K562 (cell line): ENCODE results near the gene CCDC136. TPM values are rescaled to one million over a fixed set of nuclear protein-coding genes. Genes with fewer than 3 reads are reported as not detected.

Experiments
- ARNT ChIP-seq, 2 experiments: fragments of 450-650 bp; IDR thresholded peaks; 2 replicates each; pipeline ENCODE4 v1.6.1; 2016; ENCODE audit warnings: mild to moderate bottlenecking in 1 of 2
- CEBPZ ChIP-seq: fragments of 150-350 bp; IDR thresholded peaks from 2 replicates; pipeline ENCODE4 v1.6.1; 2014; ENCODE audit warnings: low read depth, mild to moderate bottlenecking, low read length, borderline replicate concordance
- CREM ChIP-seq: IDR thresholded peaks from 2 replicates; pipeline ENCODE4 v1.6.1; 2014; ENCODE audit warnings: antibody characterized with exemption, low read depth
- HDAC6 ChIP-seq: IDR thresholded peaks from 2 replicates; pipeline ENCODE4 v1.6.1; 2012; ENCODE audit warnings: low read depth, mild to moderate bottlenecking, control low read depth, inconsistent platforms, low read length, moderate library complexity
- IFI16 ChIP-seq: fragments of 250-450 bp; sonication (Bioruptor Pico); IDR thresholded peaks from 2 replicates; pipeline ENCODE4 v2.1.2; 2022; ENCODE audit warnings: mild to moderate bottlenecking, inconsistent platforms
- KAT2B ChIP-seq: IDR thresholded peaks from one replicate; pipeline ENCODE4 v1.6.1; 2012; ENCODE audit warnings: low read depth, mild to moderate bottlenecking, control low read depth, inconsistent platforms, low read length, moderate library complexity
- KDM4B ChIP-seq, 2 experiments: fragments of 450-650 bp in 1 of 2; sonication (generic) in 1 of 2; IDR thresholded peaks; 2 replicates each; pipeline ENCODE4 v1.6.1; 2016 to 2017; ENCODE audit warnings: borderline replicate concordance in 2 of 2, antibody characterized with exemption in 1 of 2, low read depth in 1 of 2, mild to moderate bottlenecking in 1 of 2
- POLR2AphosphoS2 ChIP-seq: IDR thresholded peaks from 2 replicates; pipeline ENCODE4 v1.6.1; 2012; ENCODE audit warnings: low read length, improper control_type of control experiment
- PRPF4 ChIP-seq: fragments of 200-400 bp; formaldehyde crosslinking; IDR thresholded peaks from one replicate; pipeline ENCODE4 v1.6.1; 2017; ENCODE audit warnings: low read length, low read depth, mild to moderate bottlenecking; ENCODE audit not compliant: insufficient read depth, poor library complexity, severe bottlenecking
- RFX7 ChIP-seq: fragments of 250-450 bp; sonication (Bioruptor Pico); IDR thresholded peaks from 2 replicates; pipeline ENCODE4 v1.5.1; 2021; ENCODE audit warnings: mild to moderate bottlenecking
- RHOXF2B ChIP-seq: fragments of 250-450 bp; sonication (Bioruptor Pico); conservative IDR thresholded peaks from 2 replicates; pipeline ENCODE4 v1.5.1; 2021
- STAT5A ChIP-seq: IDR thresholded peaks from 2 replicates; pipeline ENCODE4 v1.6.1; 2012; ENCODE audit warnings: low read length, inconsistent platforms, borderline replicate concordance
- TFE3 ChIP-seq: fragments of 450-650 bp; formaldehyde crosslinking; IDR thresholded peaks from 2 replicates; pipeline ENCODE4 v1.4.0; 2020; ENCODE audit warnings: mild to moderate bottlenecking, mixed read lengths
- ZNF311 ChIP-seq: fragments of 250-450 bp; sonication (Bioruptor Pico); IDR thresholded peaks from 2 replicates; pipeline ENCODE4 v1.4.0; 2020; ENCODE audit warnings: mild to moderate bottlenecking, moderate library complexity
- ZNF57 ChIP-seq: fragments of 450-650 bp; formaldehyde crosslinking; IDR thresholded peaks from 2 replicates; pipeline ENCODE4 v1.4.0; 2020; ENCODE audit warnings: mild to moderate bottlenecking, moderate library complexity
- ZNF644 ChIP-seq: fragments of 200-800 bp; sonication (Bioruptor generic); IDR thresholded peaks from 2 replicates; pipeline ENCODE4 v1.6.1; 2016; ENCODE audit warnings: low read depth, missing genetic modification characterization, missing compliant biosample characterization
- ZNF699 ChIP-seq: fragments of 250-450 bp; sonication (Bioruptor Pico); IDR thresholded peaks from 2 replicates; pipeline ENCODE4 v1.8.0; 2021; ENCODE audit warnings: mild to moderate bottlenecking, moderate library complexity; ENCODE audit not compliant: insufficient replicate concordance
- polyA plus RNA-seq, 8 experiments: library from polyadenylated mRNA; depleted of rRNA in 4 of 8; stranded (reverse) in 5 of 8; unstranded in 3 of 8; fragments of >200 nt; fragmentation: Nextera tagmentation in 2 of 8; fragmentation: Illumina TruSeq in 1 of 8; extraction: Ambion mirVana in 2 of 8; extraction: Trizol in 1 of 8; gene quantifications; 2 replicates each; pipeline versions ENCODE4 v1.2.1 to v1.2.3, GENCODE V29; 2011 to 2014; ENCODE audit warnings: inconsistent platforms in 1 of 8, missing spikeins in 1 of 8
- total RNA-seq, 7 experiments: library from RNA; depleted of rRNA in 6 of 7; stranded (reverse); fragments of >200 nt in 6 of 7; fragmentation: Illumina TruSeq in 2 of 7; extraction: Trizol in 2 of 7; gene quantifications; 2 replicates each; pipeline versions ENCODE4 v1.2.1 to v1.2.3, GENCODE V29; 2011 to 2021; ENCODE audit warnings: low replicate concordance in 1 of 7
- TF ChIP-seq, protein P1 (sequence below): sonication (generic); formaldehyde crosslinking; IDR thresholded peaks from 2 replicates; pipeline ENCODE4 v1.4.0; 2020; ENCODE audit warnings: mild to moderate bottlenecking, missing genetic modification reagents
- TF ChIP-seq, protein P2 (sequence below): IDR thresholded peaks from 2 replicates; pipeline ENCODE4 v1.6.1; 2011; ENCODE audit not compliant: insufficient read length; ENCODE audit errors: extremely low read depth

The CCDC136 gene
- total and polyA plus RNA-seq, 9 of the 15 experiments (the other 6 are each of a cell fraction or from before 2014, with no cell fraction given): 2.4 to 40.8 (median 26.5) TPM

DNA sequence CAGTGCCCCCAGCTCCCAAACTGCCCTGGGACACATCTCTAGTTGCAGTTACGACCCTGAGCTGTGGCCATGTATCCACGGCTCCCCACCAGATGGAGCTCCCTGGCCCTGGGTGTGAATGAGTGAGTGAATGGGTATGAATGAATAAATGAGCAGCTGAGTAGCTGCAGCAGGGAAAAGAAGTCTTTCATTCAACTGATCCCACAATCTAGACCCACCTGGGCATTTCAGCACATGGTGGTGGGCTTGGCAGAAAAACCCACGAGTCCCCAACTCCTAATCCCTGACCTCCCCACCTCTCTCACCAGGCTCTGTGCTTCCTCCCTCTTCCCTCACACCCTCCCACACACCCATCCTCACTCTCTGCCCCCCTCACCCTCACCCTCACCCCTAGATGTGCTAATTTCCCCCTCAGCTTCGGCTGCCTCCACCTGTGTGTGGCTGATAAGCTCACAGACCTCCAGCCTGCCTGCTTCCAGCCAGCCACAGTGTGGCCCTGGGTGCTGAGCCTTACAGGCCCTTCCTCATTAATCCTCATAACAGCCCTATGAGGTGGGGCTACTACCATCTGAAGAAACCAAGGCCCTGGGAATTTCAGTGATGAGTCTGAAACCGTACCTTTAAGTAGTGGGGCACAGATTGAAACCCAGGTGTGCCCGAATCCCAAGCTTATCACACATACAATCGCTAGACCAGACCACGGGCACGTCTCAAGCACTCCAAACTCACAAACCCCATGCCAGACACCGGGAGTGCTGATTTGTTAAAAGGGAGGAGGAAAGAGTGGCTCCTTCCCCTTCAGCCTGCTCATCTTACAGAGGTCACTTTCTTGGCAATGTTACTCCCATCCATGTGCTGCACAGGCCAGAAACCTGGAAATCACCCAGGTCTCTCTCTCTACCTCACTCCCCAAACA lies 68.6 kb downstream of the CCDC136 start (continued):
- TF ChIP-seq ARNT (IDR thresholded peaks at IDR 0.05): peak; percentile 63 to 96; a peak in 3 of 4 replicates
- peak; percentile 68 for TF ChIP-seq CREM
- TF ChIP-seq ZNF311: no peak
- TF ChIP-seq HDAC6: no peak
- TF ChIP-seq ZNF57 (CRISPR knock-in tag): no peak
- TF ChIP-seq STAT5A: peak; percentile 91
- no peak; the same call in 1 of the 2 replicates for TF ChIP-seq POLR2AphosphoS2
- no peak for TF ChIP-seq PRPF4
- no peak for TF ChIP-seq ZNF699 (CRISPR knock-in tag)
- no peak for TF ChIP-seq RFX7 (CRISPR knock-in tag)
- TF ChIP-seq IFI16 (CRISPR knock-in tag): no peak
- TF ChIP-seq KDM4B (IDR thresholded peaks at IDR 0.05; ENCODE audit: borderline replicate concordance in 2 of 2, low read depth in 1 of 2): peak in 1 of 2 experiments; percentile 84; a peak in 2 of 4 replicates
- TF ChIP-seq, protein P1, sequence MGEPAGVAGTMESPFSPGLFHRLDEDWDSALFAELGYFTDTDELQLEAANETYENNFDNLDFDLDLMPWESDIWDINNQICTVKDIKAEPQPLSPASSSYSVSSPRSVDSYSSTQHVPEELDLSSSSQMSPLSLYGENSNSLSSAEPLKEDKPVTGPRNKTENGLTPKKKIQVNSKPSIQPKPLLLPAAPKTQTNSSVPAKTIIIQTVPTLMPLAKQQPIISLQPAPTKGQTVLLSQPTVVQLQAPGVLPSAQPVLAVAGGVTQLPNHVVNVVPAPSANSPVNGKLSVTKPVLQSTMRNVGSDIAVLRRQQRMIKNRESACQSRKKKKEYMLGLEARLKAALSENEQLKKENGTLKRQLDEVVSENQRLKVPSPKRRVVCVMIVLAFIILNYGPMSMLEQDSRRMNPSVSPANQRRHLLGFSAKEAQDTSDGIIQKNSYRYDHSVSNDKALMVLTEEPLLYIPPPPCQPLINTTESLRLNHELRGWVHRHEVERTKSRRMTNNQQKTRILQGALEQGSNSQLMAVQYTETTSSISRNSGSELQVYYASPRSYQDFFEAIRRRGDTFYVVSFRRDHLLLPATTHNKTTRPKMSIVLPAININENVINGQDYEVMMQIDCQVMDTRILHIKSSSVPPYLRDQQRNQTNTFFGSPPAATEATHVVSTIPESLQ (CRISPR knock-in tag): peak; percentile 2; the same call in 1 of the 2 replicates
- TF ChIP-seq CEBPZ: no peak
- no peak for TF ChIP-seq KAT2B
- TF ChIP-seq RHOXF2B: 0 out of 2 replicates have a peak, but pooled peaks have one; percentile 53
- no peak for TF ChIP-seq TFE3 (CRISPR knock-in tag)
- TF ChIP-seq, protein P2, sequence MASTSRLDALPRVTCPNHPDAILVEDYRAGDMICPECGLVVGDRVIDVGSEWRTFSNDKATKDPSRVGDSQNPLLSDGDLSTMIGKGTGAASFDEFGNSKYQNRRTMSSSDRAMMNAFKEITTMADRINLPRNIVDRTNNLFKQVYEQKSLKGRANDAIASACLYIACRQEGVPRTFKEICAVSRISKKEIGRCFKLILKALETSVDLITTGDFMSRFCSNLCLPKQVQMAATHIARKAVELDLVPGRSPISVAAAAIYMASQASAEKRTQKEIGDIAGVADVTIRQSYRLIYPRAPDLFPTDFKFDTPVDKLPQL: no peak
- TF ChIP-seq ZNF644 (tag): no peak
